ENCODE results near the gene HMCES.

Gene HMCES

GRCh38 chr3:129314386-129315222 is 35.9 kb downstream of the HMCES start:
- peak; percentile 13 for ATAC-seq (replicated peaks)
- peak in 2 of 3 experiments; percentile 27 to 32 for DNase-seq
- peak overlapping the region; percentile 94 to 97 for H3K4me3 Mint-ChIP-seq
- no peaks in the 10 kb centered on the region for H3K9me3 Mint-ChIP-seq
- peaks cover 28 to 33% of the 10 kb centered on the region in 2 donors for H3K4me1 Mint-ChIP-seq (ENCODE audit: low read depth in 2 of 2)
- H3K36me3 Mint-ChIP-seq (ENCODE audit: insufficient read depth): peaks cover 39% of the 10 kb centered on the region
- H3K27me3 Mint-ChIP-seq: no peaks in the 10 kb centered on the region
- peak overlapping the region; percentile 87 to 96 for H3K27ac Mint-ChIP-seq

GRCh38 chr3:129315223-129315997 is 36.7 kb downstream of the HMCES start:
- Mint-ChIP-seq H3K27ac (peak overlapping the region; percentile 87 to 96), H3K4me1 (ENCODE audit: low read depth in 2 of 2) (peaks cover 28 to 33% of the 10 kb centered on the region in 2 donors), H3K4me3 (peak overlapping the region; percentile 94 to 97), H3K36me3 (ENCODE audit: insufficient read depth) (peaks cover 39% of the 10 kb centered on the region), H3K9me3 (no peaks in the 10 kb centered on the region), H3K27me3 (no peaks in the 10 kb centered on the region)
- DNase-seq (peak; percentile 17 to 38 (median 33)), ATAC-seq (replicated peaks) (peak; percentile 13)

- Mint-ChIP-seq H3K27ac (peak overlapping the region; percentile 87 to 96), H3K27me3 (no peaks in the 10 kb centered on the region), H3K36me3 (ENCODE audit: insufficient read depth) (peaks cover 39% of the 10 kb centered on the region), H3K4me1 (ENCODE audit: low read depth in 2 of 2) (peaks cover 28 to 33% of the 10 kb centered on the region in 2 donors), H3K4me3 (peak overlapping the region; percentile 94 to 97), H3K9me3 (no peaks in the 10 kb centered on the region)
- peak; percentile 0 for ATAC-seq (replicated peaks)
- no peak for DNase-seq
Observed at GRCh38 chr3:129315998-129316247, 37.3 kb downstream of the HMCES start.

- Mint-ChIP-seq H3K36me3 (ENCODE audit: insufficient read depth) (peaks cover 39% of the 10 kb centered on the region), H3K4me3 (peak overlapping the region; percentile 94 to 97), H3K4me1 (ENCODE audit: low read depth in 2 of 2) (peaks cover 28 to 32% of the 10 kb centered on the region in 2 donors), H3K27me3 (no peaks in the 10 kb centered on the region), H3K9me3 (no peaks in the 10 kb centered on the region), H3K27ac (peak overlapping the region; percentile 87 to 96)
- DNase-seq: peak; percentile 87 to 92 (median 87)
- peak; percentile 46 for ATAC-seq (replicated peaks)
Observed at GRCh38 chr3:129316248-129317013, 37.8 kb downstream of the HMCES start.

GRCh38 chr3:129317014-129317771 is 38.5 kb downstream of the HMCES start:
- peaks cover 35% of the 10 kb centered on the region for H3K36me3 Mint-ChIP-seq (ENCODE audit: insufficient read depth)
- ATAC-seq (replicated peaks) (no peak), DNase-seq (no peak)
- H3K27ac Mint-ChIP-seq: peak overlapping the region in 1 of 2 donors; percentile 16
- no peaks in the 10 kb centered on the region for H3K27me3 Mint-ChIP-seq
- no peaks in the 10 kb centered on the region for H3K9me3 Mint-ChIP-seq
- H3K4me1 Mint-ChIP-seq (ENCODE audit: low read depth in 2 of 2): peaks cover 24 to 25% of the 10 kb centered on the region in 2 donors
- peak overlapping the region; percentile 94 to 97 for H3K4me3 Mint-ChIP-seq

- peak overlapping the region in 1 of 2 donors; percentile 94 for H3K4me3 Mint-ChIP-seq
- H3K36me3 Mint-ChIP-seq (ENCODE audit: insufficient read depth): peaks cover 32% of the 10 kb centered on the region
- H3K4me1 Mint-ChIP-seq (ENCODE audit: low read depth in 2 of 2): peaks cover 18 to 21% of the 10 kb centered on the region in 2 donors
- ATAC-seq (replicated peaks) (no peak), DNase-seq (no peak)
- H3K27ac Mint-ChIP-seq: peak overlapping the region in 1 of 2 donors; percentile 16
- H3K9me3 Mint-ChIP-seq: no peaks in the 10 kb centered on the region
- no peaks in the 10 kb centered on the region for H3K27me3 Mint-ChIP-seq
Observed at GRCh38 chr3:129317848-129318247, 39.2 kb downstream of the HMCES start.

GRCh38 chr3:129318921-129319320 is 40.3 kb downstream of the HMCES start:
- no peak overlapping the region for H3K27ac Mint-ChIP-seq

GRCh38 chr3:129320261-129320660 is 41.6 kb downstream of the HMCES start:
- no peak overlapping the region for H3K4me3 Mint-ChIP-seq

More at GRCh38 chr3:129318921-129319320, 40.3 kb downstream of the HMCES start:
- Mint-ChIP-seq H3K36me3 (ENCODE audit: insufficient read depth) (peaks cover 24% of the 10 kb centered on the region), H3K9me3 (no peaks in the 10 kb centered on the region), H3K4me1 (ENCODE audit: low read depth in 2 of 2) (peaks cover 10 to 11% of the 10 kb centered on the region in 2 donors), H3K27me3 (no peaks in the 10 kb centered on the region), H3K4me3 (no peak overlapping the region)
- ATAC-seq (replicated peaks) (no peak), DNase-seq (no peak)

GRCh38 chr3:129320825-129321487 is 42.3 kb downstream of the HMCES start:
- ATAC-seq (replicated peaks) (no peak), DNase-seq (no peak)
- Mint-ChIP-seq H3K4me3 (no peak overlapping the region), H3K4me1 (ENCODE audit: low read depth in 2 of 2) (peaks cover 3% of the 10 kb centered on the region in 2 donors), H3K27me3 (no peaks in the 10 kb centered on the region), H3K36me3 (ENCODE audit: insufficient read depth) (peaks cover 3% of the 10 kb centered on the region), H3K9me3 (no peaks in the 10 kb centered on the region), H3K27ac (no peak overlapping the region)

More at GRCh38 chr3:129320261-129320660, 41.6 kb downstream of the HMCES start:
- H3K36me3 Mint-ChIP-seq (ENCODE audit: insufficient read depth): peaks cover 10% of the 10 kb centered on the region
- H3K4me1 Mint-ChIP-seq (ENCODE audit: low read depth in 2 of 2): peaks cover 3 to 6% of the 10 kb centered on the region in 2 donors
- no peak for ATAC-seq (replicated peaks)
- H3K27me3 Mint-ChIP-seq: no peaks in the 10 kb centered on the region
- H3K27ac Mint-ChIP-seq: peak overlapping the region in 1 of 2 donors; percentile 25
- DNase-seq: no peak
- no peaks in the 10 kb centered on the region for H3K9me3 Mint-ChIP-seq

GRCh38 chr3:129321887-129322286 is 43.2 kb downstream of the HMCES start:
- Mint-ChIP-seq H3K36me3 (ENCODE audit: insufficient read depth) (no peaks in the 10 kb centered on the region), H3K9me3 (no peaks in the 10 kb centered on the region), H3K4me1 (ENCODE audit: low read depth in 2 of 2) (peaks cover 3% of the 10 kb centered on the region in 2 donors), H3K4me3 (no peak overlapping the region), H3K27ac (no peak overlapping the region), H3K27me3 (no peaks in the 10 kb centered on the region)
- no peak for DNase-seq
- no peak for ATAC-seq (replicated peaks)

- Mint-ChIP-seq H3K27me3 (no peaks in the 10 kb centered on the region), H3K36me3 (ENCODE audit: insufficient read depth) (no peaks in the 10 kb centered on the region), H3K4me3 (no peak overlapping the region), H3K4me1 (ENCODE audit: low read depth in 2 of 2) (peaks cover 0 to under 1% of the 10 kb centered on the region in 2 donors), H3K27ac (no peak overlapping the region), H3K9me3 (no peaks in the 10 kb centered on the region)
- DNase-seq: no peak
- no peak for ATAC-seq (replicated peaks)
Observed at GRCh38 chr3:129323651-129324294, 45.1 kb downstream of the HMCES start.

GRCh38 chr3:129324855-129325254 is 46.2 kb downstream of the HMCES start:
- Mint-ChIP-seq H3K4me1 (ENCODE audit: low read depth in 2 of 2) (no peaks in the 10 kb centered on the region), H3K27me3 (peaks cover 0 to under 1% of the 10 kb centered on the region in 2 donors), H3K9me3 (no peaks in the 10 kb centered on the region), H3K4me3 (no peak overlapping the region), H3K36me3 (ENCODE audit: insufficient read depth) (no peaks in the 10 kb centered on the region), H3K27ac (no peak overlapping the region)
- ATAC-seq (replicated peaks) (no peak), DNase-seq (no peak)

Measured in effector memory CD8-positive, alpha-beta T cell (primary cell).